ENCODE results near the gene ISG15.

ISG15 gene

GRCh38 chr1:1013105-1013921 lies at the start of gene ISG15:
TSS of gene ISG15 (plus strand) at chr1:1013497. CDS start at chr1:1013574, 77 bp downstream.
- DNase-seq, result peak; percentile 75 to 76

- DNase-seq, result no peak
Measured at GRCh38 chr1:963746-964525, 49.4 kb upstream of the ISG15 start.

DNA sequence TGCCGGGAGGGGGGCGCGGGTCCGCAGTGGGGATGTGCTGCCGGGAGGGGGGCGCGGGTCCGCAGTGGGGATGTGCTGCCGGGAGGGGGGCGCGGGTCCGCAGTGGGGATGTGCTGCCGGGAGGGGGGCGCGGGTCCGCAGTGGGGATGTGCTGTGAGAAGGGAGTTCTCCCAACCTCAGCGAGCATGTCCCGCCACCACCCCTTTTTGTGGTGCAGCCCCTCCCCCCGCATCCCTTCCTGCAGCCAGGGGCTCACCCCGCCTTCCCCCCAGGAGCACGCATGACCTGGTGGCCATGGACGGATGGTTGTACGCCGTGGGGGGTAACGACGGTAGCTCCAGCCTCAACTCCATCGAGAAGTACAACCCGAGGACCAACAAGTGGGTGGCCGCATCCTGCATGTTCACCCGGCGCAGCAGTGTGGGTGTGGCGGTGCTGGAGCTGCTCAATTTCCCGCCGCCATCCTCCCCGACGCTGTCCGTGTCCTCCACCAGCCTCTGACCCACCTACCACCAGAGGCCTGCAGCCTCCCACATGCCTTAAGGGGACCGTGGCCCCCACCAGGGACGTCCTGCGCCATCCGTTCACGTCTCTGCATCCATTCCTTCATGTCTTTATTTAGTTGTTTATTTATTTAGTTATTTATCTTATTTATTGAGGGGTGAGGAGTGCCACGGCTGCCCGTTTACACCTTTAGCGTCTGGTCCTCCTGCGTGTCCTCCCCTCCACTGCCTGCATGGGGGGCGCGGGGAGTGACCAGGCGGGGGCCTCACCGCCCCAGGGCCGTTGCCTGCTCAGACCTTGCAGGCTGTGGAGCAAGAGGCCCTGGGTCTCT lies 48.4 kb upstream of the ISG15 start:
- no peak for DNase-seq

DNA sequence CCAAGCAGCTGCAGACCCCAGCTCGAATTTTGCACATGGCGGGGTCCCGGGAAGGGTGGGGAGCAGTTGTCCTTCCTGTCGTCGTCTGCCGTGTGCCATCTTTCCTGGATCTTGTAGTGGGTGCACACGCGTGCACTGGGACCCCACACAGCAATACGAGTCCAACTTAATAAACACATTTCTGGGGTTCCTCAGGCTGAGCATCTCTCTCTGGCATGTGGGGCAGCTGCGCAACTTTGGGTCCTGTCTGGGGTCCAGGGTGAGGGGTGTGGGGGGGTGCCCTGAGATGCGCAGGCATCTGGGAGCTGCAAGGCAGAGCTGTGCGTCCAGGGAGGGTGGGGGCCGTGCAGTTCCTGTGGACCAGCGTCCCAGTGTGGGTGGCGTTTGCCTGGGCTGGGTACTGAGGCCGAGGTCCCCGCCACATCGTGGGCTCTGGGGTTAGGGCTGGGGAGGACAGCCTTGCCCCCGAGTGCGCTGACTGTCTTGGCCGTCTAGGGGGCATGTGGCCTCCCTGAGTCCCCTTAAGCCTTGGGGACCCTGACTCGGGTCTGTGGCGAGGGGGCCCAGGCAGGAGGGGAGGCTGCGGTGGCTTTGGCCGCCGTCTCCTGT lies 47.7 kb upstream of the ISG15 start:
- no peak for DNase-seq

GRCh38 chr1:966135-966703 lies 47.1 kb upstream of the ISG15 start, which contains the start of gene PLEKHN1:
TSS of gene PLEKHN1 (plus strand) at chr1:966482. CDS start at chr1:966532, 50 bp downstream.
- DNase-seq, result no peak

GRCh38 chr1:966704-967300 lies 46.5 kb upstream of the ISG15 start:
- peak in 1 of 2 experiments; percentile 31 for DNase-seq

DNA sequence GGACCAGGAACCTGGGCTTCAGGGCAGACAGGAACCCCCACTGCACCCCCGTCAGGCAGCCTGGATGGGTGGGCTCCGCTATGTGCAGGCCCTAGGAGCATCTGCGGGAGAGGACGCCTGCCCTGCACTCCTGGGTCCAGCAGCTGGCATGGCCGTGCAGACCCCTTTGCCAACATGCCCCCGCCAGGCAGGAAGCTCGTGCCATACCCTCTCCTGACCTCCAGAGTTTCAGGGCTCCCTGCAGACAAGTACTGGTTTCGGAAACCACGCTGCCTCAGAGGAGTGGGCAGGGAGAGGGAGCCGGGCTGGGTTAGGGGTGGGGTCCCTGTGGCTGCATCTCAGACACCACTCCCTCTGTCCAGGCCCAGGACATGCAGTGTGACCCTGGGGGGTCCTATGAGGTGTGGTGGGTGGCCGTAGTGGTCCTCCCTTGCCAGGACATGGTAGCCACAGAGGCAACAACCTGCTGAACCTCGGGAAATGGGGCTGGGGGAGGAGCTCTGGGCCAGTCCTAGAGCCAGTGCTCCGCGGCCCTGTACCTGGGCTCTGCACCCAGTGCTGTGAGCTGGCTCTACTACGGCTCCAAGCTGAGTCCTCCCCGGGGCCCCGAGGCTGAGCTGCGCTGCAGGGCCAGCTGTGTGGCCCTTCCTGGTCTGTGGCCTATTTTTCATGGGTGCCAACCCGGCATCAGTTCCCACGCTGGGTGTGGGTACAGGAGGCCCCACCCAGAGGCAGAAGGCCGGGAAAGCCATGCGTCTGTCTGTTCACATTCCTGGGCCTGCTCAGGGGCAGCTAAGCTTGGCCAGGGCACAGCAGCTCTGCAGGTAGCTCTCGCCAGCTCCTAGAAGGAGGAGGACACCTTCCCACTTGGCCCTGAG lies 45.6 kb upstream of the ISG15 start:
- no peak for DNase-seq

DNA sequence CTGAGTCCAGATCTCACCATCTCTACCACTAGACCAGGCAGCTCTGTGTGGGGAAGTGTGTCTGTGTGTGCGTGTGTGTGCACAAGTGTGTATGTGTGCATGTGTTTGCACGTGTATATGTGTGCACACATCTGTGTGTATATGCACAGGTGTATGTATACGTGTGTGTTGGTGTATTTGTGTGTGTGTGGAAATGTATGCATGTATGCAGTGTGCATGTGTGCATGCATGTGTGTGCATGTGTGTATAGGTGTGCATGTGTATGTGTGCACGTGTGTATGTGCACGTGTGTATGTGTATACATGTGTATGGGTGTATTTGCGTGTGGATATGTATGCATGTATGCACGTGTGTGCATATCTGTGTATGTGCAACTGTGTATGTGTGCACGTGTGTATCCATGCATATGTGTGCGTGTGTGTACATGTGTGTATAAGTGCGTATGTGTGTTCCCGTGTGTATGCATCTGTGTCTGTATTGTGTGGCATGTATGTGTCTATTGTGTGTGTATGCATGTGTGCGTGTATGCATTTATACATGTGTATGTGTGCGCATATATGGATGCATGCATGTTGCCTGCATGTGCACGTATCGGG lies 43.9 kb upstream of the ISG15 start:
- no peak for DNase-seq

DNA sequence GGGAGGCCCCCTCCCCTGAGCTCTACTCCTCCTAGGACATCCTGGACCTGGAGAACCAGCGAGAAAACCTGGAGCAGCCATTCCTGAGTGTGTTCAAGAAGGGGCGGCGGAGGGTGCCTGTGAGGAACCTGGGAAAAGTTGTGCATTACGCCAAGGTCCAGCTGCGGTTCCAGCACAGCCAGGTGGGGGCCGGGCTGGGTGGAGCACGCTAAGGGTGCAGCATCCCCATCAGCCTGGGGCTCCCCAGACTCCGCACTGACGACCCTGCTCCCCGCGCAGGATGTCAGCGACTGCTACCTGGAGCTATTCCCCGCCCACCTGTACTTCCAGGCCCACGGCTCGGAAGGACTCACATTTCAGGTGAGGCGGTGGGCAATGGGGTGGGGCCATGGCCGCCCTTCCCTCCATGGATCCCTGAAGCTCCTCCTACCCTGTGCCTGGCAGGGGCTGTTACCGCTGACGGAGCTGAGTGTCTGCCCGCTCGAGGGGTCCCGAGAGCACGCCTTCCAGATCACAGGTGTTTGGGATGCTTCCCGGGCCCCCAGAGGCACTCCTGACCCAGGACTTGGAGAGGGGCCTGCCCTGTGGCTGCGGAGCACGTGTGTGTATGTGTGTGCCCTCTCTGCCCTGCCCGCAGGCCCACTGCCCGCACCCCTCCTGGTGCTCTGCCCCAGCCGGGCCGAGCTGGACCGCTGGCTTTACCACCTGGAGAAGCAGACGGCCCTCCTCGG lies 42.9 kb upstream of the ISG15 start:
- DNase-seq, result no peak

DNA sequence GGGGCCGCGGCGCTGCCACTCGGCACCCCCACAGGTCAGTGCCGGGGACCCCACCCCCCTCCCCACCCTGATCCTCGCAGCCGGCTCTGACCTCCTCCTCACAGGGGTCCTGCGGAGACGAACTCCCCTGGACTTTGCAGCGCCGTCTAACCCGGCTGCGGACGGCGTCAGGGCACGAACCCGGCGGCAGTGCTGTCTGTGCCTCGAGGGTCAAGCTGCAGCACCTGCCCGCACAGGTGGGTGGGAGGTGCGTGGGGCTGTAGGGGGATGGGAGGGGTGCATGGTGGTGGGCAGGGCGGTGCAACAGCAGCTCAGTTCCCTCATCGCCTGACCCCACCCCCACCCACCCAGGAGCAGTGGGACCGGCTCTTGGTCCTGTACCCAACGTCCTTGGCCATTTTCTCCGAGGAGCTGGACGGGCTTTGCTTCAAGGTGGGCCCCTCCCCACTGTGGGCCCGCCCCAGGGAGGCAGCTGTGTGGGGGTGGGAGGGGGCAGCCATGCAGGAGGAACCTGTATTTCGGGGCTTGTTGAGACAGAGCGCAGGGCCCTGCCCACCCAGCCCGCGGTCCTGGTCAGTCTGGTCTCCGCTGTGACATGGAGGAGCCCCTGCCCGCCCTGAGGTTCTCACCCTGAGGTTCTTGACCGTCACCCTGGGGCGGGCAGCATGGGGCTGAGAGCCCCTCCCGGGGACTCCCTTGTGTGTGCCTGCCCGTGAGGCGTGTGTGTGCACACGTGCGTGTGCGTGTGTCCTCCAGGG lies 42.1 kb upstream of the ISG15 start:
- no peak for DNase-seq

GRCh38 chr1:971751-972506 lies 41.4 kb upstream of the ISG15 start:
- no peak for DNase-seq

GRCh38 chr1:972726-973458 lies 40.4 kb upstream of the ISG15 start:
- DNase-seq, result no peak

DNA sequence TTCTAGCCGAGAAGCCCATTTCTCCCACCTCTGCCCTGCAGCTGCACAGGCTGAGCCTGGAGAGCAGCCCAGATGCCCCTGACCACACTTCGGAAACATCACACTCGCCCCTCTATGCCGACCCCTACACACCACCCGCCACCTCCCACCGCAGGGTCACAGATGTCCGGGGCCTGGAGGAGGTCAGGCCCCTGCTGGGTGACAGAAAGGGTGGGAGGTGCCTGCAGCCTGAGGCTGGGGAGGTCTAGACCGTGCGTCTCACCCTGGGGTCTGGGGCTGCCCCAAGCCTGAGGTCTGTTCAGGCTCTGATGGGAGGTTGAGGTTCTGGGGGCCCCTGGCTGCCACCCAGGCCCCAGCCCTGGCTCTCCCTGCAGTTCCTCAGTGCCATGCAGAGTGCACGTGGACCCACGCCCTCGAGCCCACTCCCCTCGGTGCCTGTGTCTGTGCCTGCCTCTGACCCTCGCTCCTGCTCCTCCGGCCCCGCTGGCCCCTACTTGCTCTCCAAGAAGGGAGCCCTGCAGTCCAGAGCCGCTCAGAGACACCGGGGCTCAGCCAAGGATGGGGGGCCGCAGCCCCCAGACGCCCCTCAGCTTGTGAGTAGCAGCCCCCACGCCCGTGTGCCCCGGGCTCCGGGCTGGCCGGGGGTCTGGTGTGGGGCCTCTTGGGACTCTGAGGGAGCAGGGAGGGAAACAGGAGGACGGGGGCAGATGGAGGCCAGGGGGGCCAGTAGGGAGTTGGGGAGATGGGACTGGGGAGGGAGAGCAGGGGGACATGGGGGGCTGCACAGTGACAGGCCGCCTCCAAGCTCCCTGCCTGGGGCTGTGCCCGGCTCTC lies 39.6 kb upstream of the ISG15 start:
- no peak for DNase-seq

DNA sequence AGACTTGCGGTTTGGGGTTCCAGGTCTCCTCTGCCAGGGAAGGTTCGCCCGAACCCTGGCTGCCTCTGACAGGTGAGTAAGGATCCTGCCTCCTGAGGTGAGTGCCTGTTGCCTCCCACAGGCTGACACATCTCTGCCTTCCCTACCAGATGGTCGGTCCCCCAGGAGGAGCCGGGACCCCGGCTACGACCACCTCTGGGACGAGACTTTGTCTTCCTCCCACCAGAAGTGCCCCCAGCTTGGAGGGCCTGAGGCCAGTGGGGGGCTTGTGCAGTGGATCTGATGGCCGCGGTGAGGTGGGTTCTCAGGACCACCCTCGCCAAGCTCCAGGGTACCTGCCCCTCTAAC lies 39.0 kb upstream of the ISG15 start:
- no peak for DNase-seq

DNA sequence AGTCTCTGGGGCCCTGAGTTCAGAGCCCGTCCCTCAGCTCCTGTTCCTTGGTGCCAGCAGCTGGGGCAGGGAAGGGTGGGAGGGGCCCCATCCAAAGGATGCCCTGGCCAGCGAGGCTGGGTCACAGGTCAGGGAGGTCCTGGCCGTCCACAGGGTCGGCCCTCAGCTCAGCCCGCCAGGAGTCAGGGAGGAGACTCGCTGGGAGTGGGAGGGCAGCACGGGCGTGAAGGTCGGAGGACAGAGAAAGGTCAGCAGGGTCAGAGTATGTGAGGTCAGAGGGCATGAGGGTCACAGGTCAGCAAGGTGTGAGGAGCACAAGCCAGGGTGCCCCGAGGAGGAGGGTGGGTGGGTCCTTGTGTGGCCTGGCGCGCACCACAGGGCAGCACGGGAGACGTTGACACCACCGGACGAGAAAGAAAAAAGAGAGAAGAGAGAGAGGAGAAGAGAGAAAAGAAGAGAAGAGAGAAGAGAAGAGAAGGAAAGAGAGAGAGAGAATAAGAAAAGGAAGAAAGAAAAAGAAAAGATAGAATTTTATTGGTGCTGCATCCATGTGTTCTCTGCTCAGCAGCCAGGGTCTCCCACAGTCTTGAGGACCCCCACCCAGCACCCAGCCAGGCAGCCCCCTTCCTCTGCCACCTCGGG lies 38.5 kb upstream of the ISG15 start:
- DNase-seq, result no peak

DNA sequence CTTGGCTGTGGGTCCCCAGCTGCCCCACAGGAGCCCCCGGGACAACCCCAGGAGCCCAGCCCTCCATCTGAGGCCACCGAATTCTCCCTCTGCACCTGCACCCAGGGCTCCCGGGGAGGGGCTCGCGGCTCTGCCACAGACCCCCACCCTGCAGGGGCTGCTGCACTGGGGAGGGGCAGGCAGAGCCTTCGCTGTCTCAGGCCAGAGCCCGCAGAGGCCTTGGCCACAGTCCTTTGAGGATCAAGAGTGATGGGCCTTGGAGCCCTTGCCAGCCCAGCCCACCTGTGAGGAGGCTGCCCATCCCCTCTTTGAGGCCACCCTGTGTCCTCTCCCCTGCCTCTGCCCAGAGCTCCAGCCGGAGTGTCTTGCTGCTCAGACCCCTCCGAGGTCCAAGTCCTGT lies 37.9 kb upstream of the ISG15 start:
- DNase-seq, result no peak
